HEK293 (cell line): ENCODE data around the gene SART1.

ENCODE experiments used
- SP2 ChIP-seq: fragments of 450-650 bp; formaldehyde crosslinking; IDR thresholded peaks from 2 replicates; pipeline ENCODE4 v1.5.1; 2016; ENCODE audit warnings: missing biosample characterization, missing genetic modification characterization
- ZNF157 ChIP-seq: fragments of 450-650 bp; formaldehyde crosslinking; IDR thresholded peaks from 2 replicates; pipeline ENCODE4 v1.5.1; 2016; ENCODE audit warnings: missing biosample characterization, missing genetic modification characterization
- ZNF214 ChIP-seq: fragments of 450-650 bp; formaldehyde crosslinking; IDR thresholded peaks from 2 replicates; pipeline ENCODE4 v1.5.1; 2017; ENCODE audit warnings: missing biosample characterization, mild to moderate bottlenecking, missing genetic modification characterization, borderline replicate concordance
- ZNF24 ChIP-seq: fragments of 450-650 bp; formaldehyde crosslinking; IDR thresholded peaks from 2 replicates; pipeline ENCODE4 v1.5.1; 2016; ENCODE audit warnings: missing biosample characterization, missing genetic modification characterization
- ZNF596 ChIP-seq: fragments of 450-650 bp; IDR thresholded peaks from 2 replicates; pipeline ENCODE4 v1.5.0; 2018; ENCODE audit warnings: missing biosample characterization, mild to moderate bottlenecking, missing genetic modification characterization, moderate library complexity
- ZNF600 ChIP-seq: fragments of 450-650 bp; formaldehyde crosslinking; IDR thresholded peaks from 2 replicates; pipeline ENCODE4 v1.5.1; 2016; ENCODE audit warnings: missing biosample characterization, missing genetic modification characterization
- ZNF785 ChIP-seq: fragments of 450-650 bp; formaldehyde crosslinking; IDR thresholded peaks from 2 replicates; pipeline ENCODE4 v1.5.1; 2016; ENCODE audit warnings: missing biosample characterization, missing genetic modification characterization
- TF ChIP-seq, protein P1 (sequence below): fragments of 450-650 bp; formaldehyde crosslinking; IDR thresholded peaks from 2 replicates; pipeline ENCODE4 v1.5.1; 2016; ENCODE audit warnings: missing biosample characterization, missing genetic modification characterization
- TF ChIP-seq, protein P2 (sequence below): fragments of 450-650 bp; formaldehyde crosslinking; conservative IDR thresholded peaks from 2 replicates; pipeline ENCODE4 v1.5.1; 2016; ENCODE audit warnings: low read depth, missing biosample characterization, missing genetic modification characterization

DNA sequence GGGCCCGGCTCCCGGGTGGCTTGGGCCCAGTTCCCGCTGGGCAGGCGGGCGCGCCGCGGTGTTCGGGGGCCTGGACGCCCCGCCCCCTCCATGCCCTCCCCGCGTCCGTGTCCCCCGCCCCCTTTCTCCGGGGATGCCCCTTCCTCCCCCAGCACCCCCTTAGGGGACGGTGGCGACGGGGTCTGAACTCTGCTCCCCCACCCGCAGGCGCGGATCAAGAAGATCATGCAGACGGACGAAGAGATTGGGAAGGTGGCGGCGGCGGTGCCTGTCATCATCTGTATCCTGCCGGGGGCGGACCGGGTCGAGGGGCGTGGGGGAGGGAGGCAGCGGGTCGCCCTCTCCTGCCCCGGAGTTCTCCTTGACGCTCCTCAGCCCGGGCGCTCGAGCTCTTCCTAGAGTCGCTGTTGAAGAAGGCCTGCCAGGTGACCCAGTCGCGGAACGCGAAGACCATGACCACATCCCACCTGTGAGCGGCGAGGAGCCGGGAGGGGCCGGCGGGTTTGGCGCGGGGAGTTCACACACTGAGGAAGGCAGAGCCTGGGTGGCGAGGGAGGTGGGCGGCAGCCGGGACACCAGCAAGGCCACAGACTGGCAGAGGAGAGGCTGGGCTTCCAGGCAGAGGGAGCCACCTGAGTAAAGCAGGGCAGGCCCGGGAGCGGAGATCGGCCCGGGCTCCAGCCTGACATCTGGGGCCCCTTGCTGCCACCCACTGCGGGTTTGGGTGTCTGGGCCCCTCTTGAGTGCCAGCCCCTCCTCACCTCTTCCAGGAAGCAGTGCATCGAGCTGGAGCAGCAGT, 41.8 kb upstream of the SART1 start:
- no peak for TF ChIP-seq ZNF157
- TF ChIP-seq ZNF600, result no peak
- no peak for TF ChIP-seq ZNF24 (tag by site-specific recombination)
- TF ChIP-seq, protein P1, sequence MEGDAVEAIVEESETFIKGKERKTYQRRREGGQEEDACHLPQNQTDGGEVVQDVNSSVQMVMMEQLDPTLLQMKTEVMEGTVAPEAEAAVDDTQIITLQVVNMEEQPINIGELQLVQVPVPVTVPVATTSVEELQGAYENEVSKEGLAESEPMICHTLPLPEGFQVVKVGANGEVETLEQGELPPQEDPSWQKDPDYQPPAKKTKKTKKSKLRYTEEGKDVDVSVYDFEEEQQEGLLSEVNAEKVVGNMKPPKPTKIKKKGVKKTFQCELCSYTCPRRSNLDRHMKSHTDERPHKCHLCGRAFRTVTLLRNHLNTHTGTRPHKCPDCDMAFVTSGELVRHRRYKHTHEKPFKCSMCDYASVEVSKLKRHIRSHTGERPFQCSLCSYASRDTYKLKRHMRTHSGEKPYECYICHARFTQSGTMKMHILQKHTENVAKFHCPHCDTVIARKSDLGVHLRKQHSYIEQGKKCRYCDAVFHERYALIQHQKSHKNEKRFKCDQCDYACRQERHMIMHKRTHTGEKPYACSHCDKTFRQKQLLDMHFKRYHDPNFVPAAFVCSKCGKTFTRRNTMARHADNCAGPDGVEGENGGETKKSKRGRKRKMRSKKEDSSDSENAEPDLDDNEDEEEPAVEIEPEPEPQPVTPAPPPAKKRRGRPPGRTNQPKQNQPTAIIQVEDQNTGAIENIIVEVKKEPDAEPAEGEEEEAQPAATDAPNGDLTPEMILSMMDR, result no peak
- peak; percentile 54 for TF ChIP-seq SP2
- no peak for TF ChIP-seq ZNF596 (tag by site-specific recombination)
- TF ChIP-seq ZNF214 (tag by site-specific recombination), result no peak
- no peak for TF ChIP-seq ZNF785 (tag by site-specific recombination)
- TF ChIP-seq, protein P2, sequence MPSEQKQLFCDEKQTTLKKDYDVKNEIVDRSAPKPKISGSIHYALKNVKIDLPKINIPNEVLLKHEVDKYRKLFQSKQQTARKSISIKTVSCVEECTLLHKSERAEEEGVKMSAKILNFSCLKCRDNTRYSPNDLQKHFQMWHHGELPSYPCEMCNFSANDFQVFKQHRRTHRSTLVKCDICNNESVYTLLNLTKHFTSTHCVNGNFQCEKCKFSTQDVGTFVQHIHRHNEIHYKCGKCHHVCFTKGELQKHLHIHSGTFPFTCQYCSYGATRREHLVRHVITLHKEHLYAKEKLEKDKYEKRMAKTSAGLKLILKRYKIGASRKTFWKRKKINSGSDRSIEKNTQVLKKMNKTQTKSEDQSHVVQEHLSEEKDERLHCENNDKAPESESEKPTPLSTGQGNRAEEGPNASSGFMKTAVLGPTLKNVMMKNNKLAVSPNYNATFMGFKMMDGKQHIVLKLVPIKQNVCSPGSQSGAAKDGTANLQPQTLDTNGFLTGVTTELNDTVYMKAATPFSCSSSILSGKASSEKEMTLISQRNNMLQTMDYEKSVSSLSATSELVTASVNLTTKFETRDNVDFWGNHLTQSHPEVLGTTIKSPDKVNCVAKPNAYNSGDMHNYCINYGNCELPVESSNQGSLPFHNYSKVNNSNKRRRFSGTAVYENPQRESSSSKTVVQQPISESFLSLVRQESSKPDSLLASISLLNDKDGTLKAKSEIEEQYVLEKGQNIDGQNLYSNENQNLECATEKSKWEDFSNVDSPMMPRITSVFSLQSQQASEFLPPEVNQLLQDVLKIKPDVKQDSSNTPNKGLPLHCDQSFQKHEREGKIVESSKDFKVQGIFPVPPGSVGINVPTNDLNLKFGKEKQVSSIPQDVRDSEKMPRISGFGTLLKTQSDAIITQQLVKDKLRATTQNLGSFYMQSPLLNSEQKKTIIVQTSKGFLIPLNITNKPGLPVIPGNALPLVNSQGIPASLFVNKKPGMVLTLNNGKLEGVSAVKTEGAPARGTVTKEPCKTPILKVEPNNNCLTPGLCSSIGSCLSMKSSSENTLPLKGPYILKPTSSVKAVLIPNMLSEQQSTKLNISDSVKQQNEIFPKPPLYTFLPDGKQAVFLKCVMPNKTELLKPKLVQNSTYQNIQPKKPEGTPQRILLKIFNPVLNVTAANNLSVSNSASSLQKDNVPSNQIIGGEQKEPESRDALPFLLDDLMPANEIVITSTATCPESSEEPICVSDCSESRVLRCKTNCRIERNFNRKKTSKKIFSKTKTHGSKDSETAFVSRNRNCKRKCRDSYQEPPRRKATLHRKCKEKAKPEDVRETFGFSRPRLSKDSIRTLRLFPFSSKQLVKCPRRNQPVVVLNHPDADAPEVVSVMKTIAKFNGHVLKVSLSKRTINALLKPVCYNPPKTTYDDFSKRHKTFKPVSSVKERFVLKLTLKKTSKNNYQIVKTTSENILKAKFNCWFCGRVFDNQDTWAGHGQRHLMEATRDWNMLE (tag by site-specific recombination), result no peak
